Testis (tissue), 3 donors: ENCODE measurements around the gene ARPC1A. TPM values are rescaled to one million over a fixed set of nuclear protein-coding genes. Genes with fewer than 3 reads are reported as not detected.

Source experiments
- DNase-seq: peaks from one replicate; pipeline ENCODE4 v3.0.0-alpha.2; 2019
- H3K27ac ChIP-seq, 2 donors: fragments of 200-600 bp; sonication (generic); one replicate each; pipeline ENCODE4 v1.5.1; 2019
- H3K27me3 ChIP-seq: fragments of 200-600 bp; sonication (generic); one replicate; pipeline ENCODE4 v1.5.1; 2019
- H3K36me3 ChIP-seq: fragments of 200-600 bp; sonication (generic); one replicate; pipeline ENCODE4 v1.5.1; 2017; ENCODE audit warnings: low read depth; ENCODE audit errors: missing control alignments
- H3K4me1 ChIP-seq: fragments of 200-600 bp; sonication (generic); one replicate; pipeline ENCODE4 v1.5.1; 2019
- H3K4me3 ChIP-seq, 2 donors: fragments of 200-600 bp; sonication (generic); one replicate each; pipeline ENCODE4 v1.5.1; 2017 to 2019
- H3K9me3 ChIP-seq: fragments of 200-600 bp; sonication (generic); one replicate; pipeline ENCODE4 v1.5.1; 2017
- CTCF ChIP-seq, 3 experiments: fragments of 450-650 bp in 2 of 3; fragments of 200-600 bp in 1 of 3; sonication (generic) in 1 of 3; IDR thresholded peaks; one replicate each; pipeline ENCODE4 v1.5.1; 2016 to 2019; ENCODE audit warnings: antibody characterized with exemption in 3 of 3, mild to moderate bottlenecking in 2 of 3, moderate library complexity in 1 of 3
- POLR2A ChIP-seq: fragments of 450-650 bp; IDR thresholded peaks from one replicate; pipeline ENCODE4 v1.6.1; 2017; ENCODE audit warnings: antibody characterized with exemption, mild to moderate bottlenecking, moderate library complexity
- WGBS, 2 donors: methylation state at CpG; one replicate each; pipeline ENCODE4 v1.1.5; 2018; 5-methylcytosine and 5-hydroxymethylcytosine counted together
- intact Hi-C: fragments of 100-400 bp; cut with DNase I; formaldehyde crosslinking; loops from one replicate; pipeline ENCODE4 v1.15.1; 2023; ENCODE audit warnings: low total_unique reads
- polyA plus RNA-seq: library from polyadenylated mRNA; stranded (reverse); fragments of 350-450 nt; fragmentation: Illumina TruSeq; extraction: RNeasy Lipid Tissue Mini Kit (QIAGEN cat#74804); gene quantifications from one replicate; pipeline ENCODE4 v1.2.3, GENCODE V29; 2014; ENCODE audit warnings: low read depth, low replicate concordance; ENCODE audit not compliant: insufficient read depth
- total RNA-seq, 2 donors: library from RNA; depleted of rRNA; stranded (reverse); fragments of >200 nt; gene quantifications; one replicate each; pipeline ENCODE4 v1.2.3, GENCODE V29; 2016

ARPC1A gene
- total and polyA plus RNA-seq, 3 donors from 2014 or later = 91.8 to 120 (median 117) TPM

- Histone ChIP-seq H3K4me3 (no peak overlapping the region), H3K27me3 (no peaks in the 10 kb centered on the region), H3K27ac (no peak overlapping the region), H3K36me3 (no peaks in the 10 kb centered on the region), H3K9me3 (no peaks in the 10 kb centered on the region), H3K4me1 (peaks cover 6% of the 10 kb centered on the region)
- WGBS, 2 donors = 82 to 86% methylated on average over 10 to 11 of the region's 11 CpGs
- intact Hi-C loops = no loop called here
- TF ChIP-seq CTCF (IDR thresholded peaks at IDR 0.05) = no peak
- TF ChIP-seq POLR2A = no peak
- no peak for DNase-seq
These were observed 40.9 kb downstream of the ARPC1A start for GRCh38 chr7:99366646-99367045.

DNA sequence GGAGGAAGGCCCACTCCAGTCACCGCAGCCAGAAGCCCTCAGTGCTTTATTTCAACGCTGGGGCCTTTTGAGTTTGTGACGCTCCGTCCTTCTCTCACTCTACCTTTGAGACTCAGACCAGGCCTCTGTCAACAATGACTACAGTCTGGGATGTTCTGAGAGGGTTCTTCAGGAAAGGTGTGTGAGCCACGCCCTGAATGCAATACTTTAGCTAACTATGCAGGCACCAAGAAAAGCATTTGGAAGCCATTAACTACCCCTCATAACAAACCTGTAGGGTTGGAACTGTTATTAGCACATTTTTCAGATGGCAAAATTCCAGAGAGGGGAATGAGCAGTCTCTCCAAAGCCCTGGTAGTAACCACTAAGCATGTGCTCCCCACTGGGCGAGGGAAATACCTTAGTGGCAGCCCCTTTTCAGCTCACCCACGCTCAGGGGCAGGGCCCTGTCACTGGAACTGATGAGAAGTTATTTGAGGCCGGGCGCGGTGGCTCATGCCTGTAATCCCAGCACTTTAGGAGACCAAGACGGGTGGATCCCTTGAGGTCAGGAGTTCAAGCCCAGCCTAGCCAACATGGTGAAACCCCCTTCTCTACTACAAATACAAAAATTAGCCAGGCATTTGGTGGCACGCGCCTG, 43.2 kb downstream of the ARPC1A start:
- Histone ChIP-seq H3K27ac (no peak overlapping the region), H3K36me3 (no peaks in the 10 kb centered on the region), H3K27me3 (no peaks in the 10 kb centered on the region), H3K4me1 (peaks cover 13% of the 10 kb centered on the region), H3K9me3 (no peaks in the 10 kb centered on the region), H3K4me3 (no peak overlapping the region)
- intact Hi-C loops = no loop called here
- 86 to 96% methylated on average over 12 to 13 of the region's 13 CpGs for WGBS, 2 donors
- DNase-seq = no peak
- TF ChIP-seq CTCF (IDR thresholded peaks at IDR 0.05) (no peak), POLR2A (no peak)

DNA sequence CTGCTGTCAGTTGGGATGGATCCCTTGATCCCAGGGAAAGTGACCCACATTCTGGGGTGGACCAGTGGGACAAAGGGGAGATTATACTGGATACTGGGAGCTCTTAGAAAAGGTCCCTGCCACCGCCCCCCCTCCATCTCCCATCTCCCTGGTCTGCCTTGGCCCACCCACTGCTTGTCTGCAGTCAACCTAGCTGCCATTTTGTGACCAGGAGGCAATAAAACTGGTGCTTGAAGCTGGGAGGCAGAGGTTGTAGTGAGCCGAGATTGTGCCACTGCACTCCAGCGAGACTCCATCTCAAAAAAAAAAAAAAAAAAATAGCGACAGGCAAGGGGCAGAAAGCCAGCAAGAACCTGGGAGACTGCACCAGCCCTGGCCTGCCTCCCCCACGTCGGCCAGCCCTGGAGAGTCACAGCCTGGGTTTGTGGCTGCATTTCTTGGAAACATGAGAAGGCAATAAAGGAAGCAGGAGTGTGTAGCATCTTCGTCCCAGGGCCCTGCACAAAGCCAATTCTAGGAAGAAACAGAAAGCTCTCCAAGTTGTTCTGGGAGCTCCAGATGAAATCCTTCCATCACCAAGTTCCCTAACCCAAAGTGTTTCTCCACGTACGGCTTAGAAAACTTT, 44.2 kb downstream of the ARPC1A start:
- H3K36me3 ChIP-seq = no peaks in the 10 kb centered on the region
- no peaks in the 10 kb centered on the region for H3K27me3 ChIP-seq
- TF ChIP-seq POLR2A = no peak
- H3K9me3 ChIP-seq = no peaks in the 10 kb centered on the region
- peaks cover 13% of the 10 kb centered on the region for H3K4me1 ChIP-seq
- H3K4me3 ChIP-seq = no peak overlapping the region
- peak; percentile 61 for DNase-seq
- intact Hi-C loops = no loop called here
- WGBS, 2 donors = 43% methylated on average over 9 of the region's 9 CpGs
- peak overlapping the region in 1 of 2 donors; percentile 36 for H3K27ac ChIP-seq

DNA sequence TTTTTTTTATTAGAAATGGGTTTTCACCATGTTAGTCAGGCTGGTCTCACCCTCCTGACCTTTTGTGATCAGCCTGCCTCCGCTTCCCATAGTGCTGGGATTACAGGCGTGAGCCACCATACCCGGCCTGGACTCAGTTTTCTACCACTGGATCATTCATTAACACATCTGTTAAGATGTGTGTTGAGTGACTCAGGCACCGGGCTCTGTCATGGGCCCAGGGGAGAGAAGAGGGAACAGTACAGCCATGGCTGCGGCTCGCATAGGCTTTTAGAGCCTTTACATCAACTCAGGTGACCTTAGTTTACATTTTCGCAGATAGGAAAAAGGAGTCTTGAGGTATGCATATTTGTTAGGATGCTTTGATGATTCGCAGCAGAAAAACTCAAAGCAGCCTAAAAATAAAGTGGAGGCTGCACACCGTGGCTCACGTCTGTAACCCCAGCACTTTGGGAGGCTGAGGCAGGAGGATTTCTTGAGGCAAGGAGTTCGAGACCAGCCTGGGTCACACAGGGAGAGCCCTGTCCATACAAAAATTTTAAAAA, 45.8 kb downstream of the ARPC1A start:
- no peak for DNase-seq
- Histone ChIP-seq H3K4me1 (peaks cover 13% of the 10 kb centered on the region), H3K27me3 (no peaks in the 10 kb centered on the region), H3K36me3 (no peaks in the 10 kb centered on the region), H3K27ac (no peak overlapping the region), H3K4me3 (no peak overlapping the region), H3K9me3 (no peaks in the 10 kb centered on the region)
- no peak for TF ChIP-seq CTCF (IDR thresholded peaks at IDR 0.05)
- no peak for TF ChIP-seq POLR2A
- intact Hi-C loops = no loop called here
- WGBS, 2 donors = 92 to 94% methylated on average over 11 of the region's 11 CpGs

DNA sequence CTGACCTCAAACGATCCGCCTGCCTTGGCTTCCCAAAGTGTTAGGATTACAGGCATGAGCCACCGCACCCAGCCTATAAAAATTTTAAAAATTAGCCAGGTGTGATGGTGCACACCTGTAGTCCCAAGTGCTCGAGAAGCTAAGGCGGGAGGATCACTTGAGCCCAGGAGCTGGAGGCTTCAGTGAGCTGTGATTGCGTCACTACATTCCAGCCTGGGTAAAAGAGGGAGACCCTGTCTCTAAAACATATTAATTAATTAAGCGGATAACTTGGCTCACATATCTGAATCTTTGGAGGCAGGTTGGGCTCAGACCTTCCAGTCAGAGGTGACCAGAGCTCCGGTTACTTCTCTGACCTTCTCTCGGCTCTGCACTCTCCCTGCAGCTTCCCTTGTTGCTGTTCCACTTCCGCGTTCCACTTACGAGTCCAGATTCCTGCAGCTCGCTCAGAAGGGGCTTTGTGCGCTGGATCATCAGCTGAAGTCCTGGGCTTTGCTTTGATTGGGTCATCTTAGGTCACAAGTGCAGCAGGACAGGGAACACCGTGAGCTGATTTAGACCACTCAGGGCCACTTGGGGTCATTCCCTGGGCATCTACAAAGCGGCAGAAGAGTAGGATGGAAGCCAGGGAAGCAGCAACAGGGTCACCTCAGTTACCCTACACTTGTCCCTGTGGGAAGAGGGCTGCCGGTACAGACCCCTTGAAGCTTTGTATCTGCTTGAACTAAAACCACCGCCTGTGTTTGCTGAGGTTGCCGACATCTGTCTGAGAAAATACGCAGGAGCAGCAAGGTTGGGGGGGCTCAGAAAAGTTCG, 46.8 kb downstream of the ARPC1A start:
- TF ChIP-seq CTCF (IDR thresholded peaks at IDR 0.05) (no peak), POLR2A (no peak)
- Histone ChIP-seq H3K27ac (peak overlapping the region; percentile 24 to 61), H3K27me3 (no peaks in the 10 kb centered on the region), H3K4me3 (no peak overlapping the region), H3K4me1 (peaks cover 13% of the 10 kb centered on the region), H3K36me3 (no peaks in the 10 kb centered on the region), H3K9me3 (no peaks in the 10 kb centered on the region)
- intact Hi-C loops = no loop called here
- WGBS, 2 donors = 32 to 42% methylated on average over 16 to 21 of the region's 21 CpGs
- peak; percentile 86 for DNase-seq
